MV-4-11 (cell line): ENCODE results near the gene SH2D1B.

Source experiments
- DNase-seq: peaks from one replicate; lab custom pipeline; 2025; lab: John Stamatoyannopoulos, UW

Gene SH2D1B

GRCh38 chr1:162381941-162382750, 29.8 kb downstream of the SH2D1B start:
- no peak for DNase-seq

DNA sequence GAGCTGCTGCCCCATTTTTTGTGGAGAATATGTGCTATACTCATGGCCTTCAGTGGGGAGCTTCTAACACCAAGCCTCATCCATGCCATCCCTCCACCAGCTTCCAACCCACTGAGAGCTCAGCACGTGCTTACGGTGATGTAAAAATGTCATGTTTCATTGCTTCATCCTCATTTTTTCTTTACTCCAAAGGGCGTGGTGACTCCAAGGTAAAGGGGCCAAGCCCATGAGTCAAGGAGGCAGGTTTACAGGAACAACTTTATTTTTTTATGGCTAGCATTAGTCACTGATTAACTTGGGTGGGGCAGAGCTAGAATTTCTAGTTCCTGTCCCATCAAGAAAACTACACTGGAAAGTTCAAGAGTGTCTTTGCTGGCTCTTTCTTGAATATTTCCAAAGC, 30.6 kb downstream of the SH2D1B start, which contains the start of gene C1orf226:
Gene C1orf226 (plus strand): TSS at position 346 of the 400 bp plus-strand sequence. CDS start 174 bp downstream, outside the sequence.
- DNase-seq: no peak

DNA sequence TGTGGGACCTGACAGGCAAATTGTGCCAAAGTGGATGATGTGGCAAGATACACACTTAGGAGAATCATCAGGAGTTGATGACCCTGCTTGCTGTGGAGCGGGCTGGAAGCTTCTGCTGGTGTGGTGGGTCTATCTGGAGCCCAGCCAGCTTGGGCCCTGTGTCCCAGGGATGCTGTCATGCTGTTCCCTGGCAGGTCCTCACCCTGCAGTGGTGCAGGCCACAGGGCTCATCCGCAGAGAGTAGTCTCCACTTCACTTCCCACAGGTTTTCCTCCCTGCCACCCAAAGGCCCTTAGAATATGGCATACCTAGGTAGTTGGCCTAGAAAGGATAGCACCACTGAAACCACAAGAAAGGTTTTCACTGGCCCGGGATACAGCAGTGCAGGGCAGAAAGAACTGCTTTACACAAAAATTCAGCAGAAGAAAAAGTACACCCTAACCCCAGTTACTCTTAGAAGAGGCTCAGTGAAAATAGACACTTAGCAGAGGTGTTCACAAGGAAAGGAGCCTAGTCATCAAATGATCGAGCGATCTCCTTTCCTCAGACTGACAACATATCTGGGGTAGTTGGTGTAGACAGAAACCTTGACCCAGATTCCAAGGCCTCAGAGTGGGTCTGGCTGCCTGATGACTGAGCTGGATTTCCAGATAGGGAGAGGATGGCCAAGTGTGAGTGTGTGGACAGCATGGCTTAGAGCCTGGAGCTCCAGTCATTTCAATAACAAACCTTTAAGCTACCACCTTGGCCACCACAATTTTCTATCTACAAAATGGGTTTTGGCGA, 31.7 kb downstream of the SH2D1B start:
- no peak for DNase-seq

DNA sequence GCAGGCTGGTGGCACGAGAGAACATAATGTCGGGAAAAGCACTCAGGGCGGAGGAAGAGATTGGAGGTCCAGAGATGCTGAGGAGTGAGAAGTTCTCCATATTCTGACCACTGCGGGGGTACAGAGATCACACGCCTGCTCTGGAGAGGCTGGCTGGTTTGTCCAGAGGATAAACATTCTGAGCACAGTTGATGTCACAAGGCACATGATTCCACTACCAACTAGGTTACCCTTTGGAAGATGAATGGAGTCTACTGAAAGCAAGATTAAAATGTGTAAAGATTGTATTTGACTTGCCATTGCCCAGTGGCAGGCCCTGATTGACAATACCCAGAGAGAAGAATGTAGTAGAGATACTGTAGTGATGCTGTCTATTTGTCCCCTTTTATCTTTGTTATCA, 35.2 kb downstream of the SH2D1B start, which contains the start of gene SPATA46:
Gene SPATA46 (minus strand): TSS at position 164 of the 400 bp plus-strand sequence. CDS start 64 bp downstream, at position 100.
- no peak for DNase-seq

DNA sequence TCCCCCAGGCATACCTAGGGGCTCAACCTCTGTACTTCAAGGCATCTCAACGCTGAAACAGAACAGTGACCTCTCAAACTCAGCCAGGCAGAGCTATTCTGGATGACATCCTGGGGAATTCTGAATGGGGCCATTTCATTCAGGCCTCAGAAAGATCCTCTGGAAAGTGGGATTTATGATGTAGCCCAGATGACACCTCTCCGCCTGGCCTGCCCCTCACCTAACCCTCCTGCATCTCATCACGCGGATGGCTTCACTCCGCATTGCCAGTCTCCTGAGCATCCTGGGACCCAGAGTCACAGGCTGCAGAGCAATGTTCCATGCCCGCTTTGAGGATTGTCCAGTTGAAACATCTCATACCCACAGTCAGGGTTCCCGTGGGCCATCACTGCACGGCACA, 36.5 kb downstream of the SH2D1B start:
- no peak for DNase-seq

GRCh38 chr1:162374406-162374805, 37.5 kb downstream of the SH2D1B start:
- no peak for DNase-seq

DNA sequence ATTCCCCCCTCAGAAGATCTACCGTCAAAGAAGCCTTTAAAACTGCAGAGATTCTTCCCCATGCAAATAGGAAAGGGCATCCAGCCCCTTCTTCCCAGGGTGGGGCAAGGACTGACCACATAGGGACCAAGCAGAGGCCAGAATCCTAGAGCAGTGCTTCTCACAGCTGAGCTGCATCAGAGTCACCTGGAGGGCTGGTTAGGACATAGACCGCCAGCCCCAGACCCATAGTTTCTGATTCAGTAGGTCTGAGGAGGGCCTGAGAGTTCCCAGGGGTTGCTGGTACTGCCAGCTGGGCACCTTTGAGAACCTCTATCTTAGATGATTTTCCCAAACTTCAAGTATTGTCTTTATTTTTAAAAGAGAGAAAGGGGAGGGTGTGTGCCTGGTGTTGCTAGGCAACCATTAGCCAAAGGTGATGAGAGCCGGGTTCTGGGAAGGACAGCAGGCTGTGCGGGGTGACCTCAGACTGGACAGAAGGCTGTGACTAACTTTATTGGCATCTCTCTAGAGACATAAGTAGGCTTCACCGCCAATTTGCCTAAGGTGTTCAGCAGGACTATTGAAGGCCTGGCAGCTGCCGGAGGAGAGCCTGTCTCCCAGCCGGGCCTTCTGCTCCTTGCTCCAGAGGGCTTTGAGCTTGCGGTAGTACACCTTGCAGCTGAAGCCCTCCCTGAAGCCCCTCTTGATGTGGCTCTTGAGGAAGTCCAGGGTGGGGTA, 38.2 kb downstream of the SH2D1B start:
- no peak for DNase-seq

- no peak for DNase-seq
Observed at GRCh38 chr1:162373072-162373427, 38.9 kb downstream of the SH2D1B start.

DNA sequence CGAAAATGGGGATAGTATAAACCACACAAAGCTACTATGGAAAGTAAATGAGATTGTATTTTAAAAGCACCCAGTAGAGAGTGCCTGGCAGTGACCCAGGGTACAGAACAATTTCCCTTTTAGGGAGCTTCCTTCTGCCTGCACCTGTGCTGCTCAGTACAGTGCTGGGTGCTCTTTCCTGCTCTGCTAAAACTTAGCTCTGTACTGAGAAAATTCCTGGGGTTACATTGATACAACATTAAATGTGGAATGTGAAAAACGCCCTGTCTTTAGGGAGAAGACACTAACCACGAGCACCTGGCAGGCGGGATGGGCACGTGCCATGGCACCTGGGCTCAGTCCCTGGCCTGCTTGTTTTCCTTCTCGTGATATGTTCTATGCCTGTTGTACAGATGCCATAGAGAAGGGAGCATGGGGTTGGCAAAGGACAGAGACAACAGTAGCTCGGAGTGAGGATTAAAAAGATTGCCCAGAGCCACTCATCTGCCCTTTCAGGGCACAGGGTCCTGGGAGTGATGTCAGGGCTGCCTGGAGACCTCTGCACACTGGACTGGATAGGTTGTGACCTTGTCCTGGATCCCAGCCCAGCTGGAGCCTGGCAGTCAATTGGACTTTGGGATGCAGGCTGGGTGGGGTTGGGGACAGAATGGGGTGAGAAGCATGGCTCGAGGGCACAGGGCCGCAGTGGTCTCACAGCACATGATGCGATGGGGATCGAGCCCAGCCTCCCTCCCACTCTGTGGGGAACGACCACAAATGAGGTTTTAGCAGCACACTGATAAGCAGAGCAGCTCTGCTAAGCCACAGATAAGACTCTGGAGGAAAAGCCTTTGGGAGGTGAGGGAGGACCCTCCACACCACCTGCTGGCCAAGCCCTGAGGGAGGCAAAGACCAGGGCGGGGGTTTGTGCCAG, 39.5 kb downstream of the SH2D1B start:
- no peak for DNase-seq

GRCh38 chr1:162371611-162372010, 40.3 kb downstream of the SH2D1B start:
- no peak for DNase-seq

GRCh38 chr1:162370721-162371120, 41.2 kb downstream of the SH2D1B start:
- no peak for DNase-seq

- DNase-seq: no peak
Observed at GRCh38 chr1:162370161-162370560, 41.8 kb downstream of the SH2D1B start.

DNA sequence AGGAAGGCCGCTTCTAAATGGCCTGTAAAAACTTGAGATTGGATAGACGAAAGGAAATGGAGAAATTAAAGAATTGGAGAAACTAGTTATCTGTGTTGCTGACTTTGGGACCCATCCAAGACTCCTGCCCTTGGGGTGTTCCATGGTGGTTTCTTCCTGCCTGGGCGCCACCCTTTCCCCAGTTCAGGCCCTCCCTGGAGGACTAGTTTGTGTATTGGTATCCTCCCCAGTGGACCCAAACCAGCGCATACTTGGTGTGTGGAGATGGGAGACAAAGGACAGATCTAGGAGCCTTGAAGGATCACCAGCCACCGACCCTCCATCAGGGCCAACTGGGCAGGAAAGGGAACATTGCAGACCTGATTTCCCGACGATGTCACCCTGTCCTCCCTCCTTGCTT, 42.4 kb downstream of the SH2D1B start:
- DNase-seq: no peak

- DNase-seq: no peak
Observed at GRCh38 chr1:162368451-162368850, 43.5 kb downstream of the SH2D1B start.

DNA sequence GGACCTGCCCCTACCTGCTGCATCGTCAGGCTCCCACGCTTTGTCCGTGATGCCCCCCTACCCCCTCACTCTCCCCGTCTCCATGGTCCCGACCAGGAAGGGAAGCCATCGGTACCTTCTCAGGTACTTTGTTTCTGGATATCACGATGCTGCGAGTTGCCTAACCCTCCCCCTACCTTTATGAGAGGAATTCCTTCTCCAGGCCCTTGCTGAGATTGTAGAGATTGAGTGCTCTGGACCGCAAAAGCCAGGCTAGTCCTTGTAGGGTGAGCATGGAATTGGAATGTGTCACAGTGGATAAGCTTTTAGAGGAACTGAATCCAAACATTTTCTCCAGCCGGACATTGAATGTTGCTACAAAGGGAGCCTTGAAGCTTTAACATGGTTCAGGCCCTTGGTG, 44.2 kb downstream of the SH2D1B start:
- DNase-seq: no peak

GRCh38 chr1:162367073-162367472, 44.9 kb downstream of the SH2D1B start:
- no peak for DNase-seq

DNA sequence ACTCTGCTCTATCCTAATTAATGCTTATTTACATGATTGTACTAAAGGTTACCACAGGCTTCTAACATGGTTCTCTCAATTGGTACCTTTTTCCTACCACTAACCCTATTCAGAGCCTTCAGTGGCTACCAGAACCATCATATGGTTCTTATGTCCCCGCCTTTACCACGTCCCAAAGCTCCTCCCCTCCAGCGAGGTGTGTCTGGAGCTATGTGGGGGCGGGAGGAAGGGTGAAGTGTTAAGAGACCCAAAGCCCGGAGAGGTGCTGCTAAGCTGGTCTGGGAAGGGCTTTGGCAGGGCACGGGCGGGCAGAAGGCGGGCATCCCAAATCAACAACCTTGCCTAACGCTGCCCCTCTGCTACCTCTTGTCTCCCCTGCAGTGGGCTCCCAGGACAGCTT, 45.3 kb downstream of the SH2D1B start:
- DNase-seq: no peak

DNA sequence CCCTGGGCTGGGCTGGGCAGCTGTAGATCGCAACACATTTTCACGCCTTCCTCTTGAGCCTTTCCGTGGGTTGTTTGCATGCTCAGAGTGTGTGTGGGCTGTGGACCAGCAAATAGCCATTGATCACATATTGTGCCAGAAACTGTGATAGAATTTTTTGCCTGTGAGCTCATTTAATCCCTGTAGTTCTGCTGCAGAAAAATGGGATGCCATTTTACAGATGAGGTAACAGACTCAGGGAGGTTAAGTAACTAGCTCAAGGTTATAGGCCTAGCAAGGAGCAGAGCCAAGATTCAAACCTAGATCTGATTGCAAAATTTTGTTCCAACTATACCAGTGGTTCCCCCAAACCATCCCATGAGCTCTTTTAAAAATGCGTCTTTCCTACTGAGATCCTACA, 45.8 kb downstream of the SH2D1B start:
- no peak for DNase-seq

GRCh38 chr1:162365284-162366020, 46.5 kb downstream of the SH2D1B start:
- no peak for DNase-seq

DNA sequence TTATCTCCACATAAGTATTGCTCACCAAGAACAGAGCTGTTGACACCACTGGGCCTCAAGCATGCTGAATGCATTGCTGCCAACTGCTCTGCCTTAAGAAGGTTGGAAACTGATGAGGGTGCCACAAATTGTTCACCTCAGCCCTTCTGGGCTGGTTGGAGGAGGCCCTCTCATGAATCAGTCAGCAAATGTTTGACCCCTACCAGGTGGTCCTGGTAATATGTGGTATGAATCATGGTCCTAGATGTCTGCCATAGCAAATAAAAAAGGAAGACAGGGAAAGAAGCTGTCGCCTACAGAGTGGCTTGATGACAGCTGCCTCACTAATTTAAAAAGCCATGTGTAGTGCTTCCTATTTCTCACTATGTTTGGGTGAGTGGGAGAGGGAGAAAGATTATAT, 47.4 kb downstream of the SH2D1B start:
- no peak for DNase-seq

DNA sequence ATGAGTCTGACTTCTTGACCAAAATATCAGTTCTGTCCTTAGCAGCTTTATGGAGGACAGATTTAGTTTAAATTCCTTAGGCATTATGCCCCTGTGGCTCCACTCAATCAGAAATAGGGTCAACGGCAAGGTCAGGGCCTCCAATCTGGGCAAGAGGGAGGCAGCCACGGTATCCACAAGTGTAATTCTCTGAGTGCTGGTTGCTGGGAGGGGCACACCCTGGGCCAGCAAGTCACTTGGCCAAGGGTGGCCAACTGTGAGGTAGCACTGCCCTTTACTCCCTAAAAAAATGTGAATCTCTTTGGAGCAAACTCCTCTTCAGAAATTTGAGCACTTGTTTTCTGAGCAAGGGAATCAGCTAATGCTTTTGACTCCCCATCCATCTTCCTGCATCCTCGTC, 48.1 kb downstream of the SH2D1B start:
- no peak for DNase-seq
